PC-3 (cell line): ENCODE data around the gene RNF34. TPM values are rescaled to one million over a fixed set of nuclear protein-coding genes. Genes with fewer than 3 reads are reported as not detected.

Source experiments
- ATAC-seq: fragments of 200-7000 bp; cut with Tn5 transposase; 2 replicates; pipeline ENCODE4 v1.9.1; 2020; ENCODE audit warnings: mild to moderate bottlenecking, moderate library complexity
- BruUV-seq: library from RNA; stranded (reverse); fragments of 400-500 nt; replicated peaks from 2 replicates; lab custom pipeline; 2021; lab: Mats Ljungman, UMichigan
- CTCF ChIA-PET: fragments of 300-600 bp; sonication (Branson Sonifier 250); formaldehyde crosslinking; loops from one replicate; lab custom pipeline; 2022; ENCODE audit warnings: antibody characterized with exemption; lab: Charles Lee
- POLR2A ChIA-PET: fragments of 300-600 bp; sonication (Branson Sonifier 250); formaldehyde crosslinking; loops from one replicate; lab custom pipeline; 2022; ENCODE audit warnings: antibody characterized with exemption; ENCODE audit not compliant: unreplicated experiment; lab: Charles Lee
- DNase-seq: peaks from one replicate; pipeline ENCODE4 v3.0.0-alpha.2; 2015
- H2AFZ ChIP-seq: fragments of 300-600 bp; sonication (generic); 2 replicates; pipeline ENCODE4 v1.6.0; 2016; ENCODE audit warnings: antibody characterized with exemption, low read length
- H3F3A ChIP-seq: fragments of 300-600 bp; sonication (generic); one replicate; pipeline ENCODE4 v1.6.0; 2017; ENCODE audit warnings: antibody characterized with exemption, low read length, control low read depth, mild to moderate bottlenecking; ENCODE audit not compliant: unreplicated experiment
- H3K27ac ChIP-seq: fragments of 300-600 bp; sonication (generic); 2 replicates; pipeline ENCODE4 v1.5.1; 2016; ENCODE audit warnings: mild to moderate bottlenecking, low read length
- H3K27me3 ChIP-seq: fragments of 300-600 bp; sonication (generic); 2 replicates; pipeline ENCODE4 v1.6.1; 2016; ENCODE audit warnings: low read length, mixed read lengths
- H3K36me3 ChIP-seq: fragments of 300-600 bp; sonication (generic); 2 replicates; pipeline ENCODE4 v1.6.1; 2016; ENCODE audit warnings: low read depth, mixed run types, low read length, mixed read lengths
- H3K4me1 ChIP-seq: fragments of 300-600 bp; sonication (generic); 2 replicates; pipeline ENCODE4 v1.5.1; 2016; ENCODE audit warnings: low read length; ENCODE audit not compliant: insufficient read depth
- H3K4me2 ChIP-seq: fragments of 300-600 bp; sonication (generic); 2 replicates; pipeline ENCODE4 v1.6.0; 2016; ENCODE audit warnings: low read length
- H3K4me3 ChIP-seq: fragments of 300-600 bp; sonication (generic); 2 replicates; pipeline ENCODE4 v1.5.1; 2016; ENCODE audit warnings: mild to moderate bottlenecking, low read length, mixed read lengths
- H3K79me2 ChIP-seq: fragments of 300-600 bp; sonication (generic); 2 replicates; pipeline ENCODE4 v1.6.1; 2017; ENCODE audit warnings: low read length, mixed read lengths
- H3K9ac ChIP-seq: fragments of 300-600 bp; sonication (generic); 2 replicates; pipeline ENCODE4 v1.6.0; 2016; ENCODE audit warnings: mild to moderate bottlenecking, low read length
- H3K9me2 ChIP-seq: fragments of 300-600 bp; sonication (generic); replicated peaks from 2 replicates; pipeline ENCODE4 v1.6.1; 2016; ENCODE audit warnings: mixed run types, low read length, mixed read lengths
- H3K9me3 ChIP-seq: fragments of 300-600 bp; sonication (generic); 2 replicates; pipeline ENCODE4 v1.6.1; 2016; ENCODE audit warnings: low read length, mixed read lengths
- H4K20me1 ChIP-seq: fragments of 300-600 bp; sonication (generic); 2 replicates; pipeline ENCODE4 v1.6.1; 2016; ENCODE audit warnings: low read length, mixed read lengths
- EZH2 ChIP-seq: fragments of 300-600 bp; sonication (generic); IDR thresholded peaks from one replicate; pipeline ENCODE4 v1.6.1; 2017; ENCODE audit warnings: antibody characterized with exemption, mild to moderate bottlenecking, low read length; ENCODE audit not compliant: unreplicated experiment
- EZH2phosphoT487 ChIP-seq: fragments of 300-600 bp; sonication (generic); IDR thresholded peaks from 2 replicates; pipeline ENCODE4 v1.6.1; 2018; ENCODE audit warnings: mild to moderate bottlenecking, antibody characterized with exemption, low read length, borderline replicate concordance
- intact Hi-C: fragments of 100-400 bp; cut with micrococcal nuclease; formaldehyde crosslinking; loops from 2 replicates; pipeline ENCODE4 v1.9.0; 2023
- total RNA-seq: library from RNA; depleted of rRNA; stranded (reverse); fragments of >200 nt; gene quantifications from 2 replicates; pipeline ENCODE4 v1.2.3, GENCODE V29; 2014
- TF ChIP-seq, protein P1 (sequence below): fragments of 300-600 bp; sonication (generic); conservative IDR thresholded peaks from 2 replicates; pipeline ENCODE4 v1.5.1; 2017; ENCODE audit warnings: antibody characterized with exemption, low read depth, mild to moderate bottlenecking, low read length

The RNF34 gene
- total RNA-seq, 1 experiment from 2014 or later: 88.2 TPM

DNA sequence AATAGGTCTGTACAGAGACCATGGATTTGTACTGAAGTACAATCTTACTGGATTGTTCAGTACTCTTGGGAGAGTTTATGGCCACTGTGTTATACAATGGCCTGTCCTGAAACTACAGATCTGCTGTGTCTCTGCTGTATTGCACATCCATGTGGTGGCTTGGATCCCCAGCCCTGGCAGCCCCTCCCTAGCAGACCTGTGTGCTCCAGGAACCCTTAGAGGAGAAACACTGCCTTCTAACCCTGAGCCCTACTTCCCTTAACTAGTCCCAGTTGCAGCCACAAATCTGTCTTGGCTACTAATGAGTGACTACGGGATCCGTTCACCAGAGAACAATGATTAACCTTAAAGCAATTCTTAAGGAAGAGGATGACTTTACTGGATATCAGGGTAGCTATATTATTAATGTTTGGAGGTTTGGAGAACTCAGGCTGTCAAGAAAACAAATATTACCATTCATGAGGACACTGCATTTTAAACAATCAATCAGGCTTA is 27.7 kb downstream of the RNF34 start:
- BruUV-seq: no TSS peak
- intact Hi-C loops: no loop called here
- ATAC-seq (no peak), DNase-seq (no peak)
- Histone ChIP-seq H3K9me3 (no peaks in the 10 kb centered on the region), H3K4me1 (no peaks in the 10 kb centered on the region), H4K20me1 (no peaks in the 10 kb centered on the region), H2AFZ (no peak overlapping the region), H3K9me2 (no peaks in the 10 kb centered on the region), H3K4me2 (no peak overlapping the region), H3K36me3 (peaks cover 77% of the 10 kb centered on the region), H3K4me3 (no peak overlapping the region), H3K9ac (no peak overlapping the region), H3K27me3 (no peaks in the 10 kb centered on the region), H3F3A (no peaks in the 10 kb centered on the region), H3K27ac (no peak overlapping the region), H3K79me2 (no peaks in the 10 kb centered on the region)
- POLR2A ChIA-PET: no interaction called here
- TF ChIP-seq EZH2 (no peak), EZH2phosphoT487 (no peak)
- TF ChIP-seq, protein P1, sequence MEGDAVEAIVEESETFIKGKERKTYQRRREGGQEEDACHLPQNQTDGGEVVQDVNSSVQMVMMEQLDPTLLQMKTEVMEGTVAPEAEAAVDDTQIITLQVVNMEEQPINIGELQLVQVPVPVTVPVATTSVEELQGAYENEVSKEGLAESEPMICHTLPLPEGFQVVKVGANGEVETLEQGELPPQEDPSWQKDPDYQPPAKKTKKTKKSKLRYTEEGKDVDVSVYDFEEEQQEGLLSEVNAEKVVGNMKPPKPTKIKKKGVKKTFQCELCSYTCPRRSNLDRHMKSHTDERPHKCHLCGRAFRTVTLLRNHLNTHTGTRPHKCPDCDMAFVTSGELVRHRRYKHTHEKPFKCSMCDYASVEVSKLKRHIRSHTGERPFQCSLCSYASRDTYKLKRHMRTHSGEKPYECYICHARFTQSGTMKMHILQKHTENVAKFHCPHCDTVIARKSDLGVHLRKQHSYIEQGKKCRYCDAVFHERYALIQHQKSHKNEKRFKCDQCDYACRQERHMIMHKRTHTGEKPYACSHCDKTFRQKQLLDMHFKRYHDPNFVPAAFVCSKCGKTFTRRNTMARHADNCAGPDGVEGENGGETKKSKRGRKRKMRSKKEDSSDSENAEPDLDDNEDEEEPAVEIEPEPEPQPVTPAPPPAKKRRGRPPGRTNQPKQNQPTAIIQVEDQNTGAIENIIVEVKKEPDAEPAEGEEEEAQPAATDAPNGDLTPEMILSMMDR: no peak
- CTCF ChIA-PET: no interaction called here

DNA sequence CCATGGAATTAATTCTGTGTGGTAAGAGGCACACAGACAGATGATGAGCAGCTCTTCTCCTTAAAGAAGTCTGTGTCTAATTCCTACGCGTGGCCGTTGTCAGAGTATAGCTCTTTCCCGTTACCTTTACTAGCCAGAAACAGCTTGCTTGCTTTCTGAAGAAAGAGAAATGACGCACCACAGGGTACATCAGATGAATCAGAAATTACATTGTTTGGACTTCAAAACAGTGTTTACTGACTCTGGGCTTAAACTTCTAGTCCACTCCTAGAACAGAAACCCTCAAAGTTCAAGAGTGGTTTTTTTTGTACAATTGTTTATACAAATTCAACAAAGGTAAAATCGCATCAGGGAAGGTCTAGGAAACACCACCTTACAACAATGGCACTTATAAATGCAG is 29.0 kb downstream of the RNF34 start:
- intact Hi-C loops: no loop called here
- POLR2A ChIA-PET: no interaction called here

DNA sequence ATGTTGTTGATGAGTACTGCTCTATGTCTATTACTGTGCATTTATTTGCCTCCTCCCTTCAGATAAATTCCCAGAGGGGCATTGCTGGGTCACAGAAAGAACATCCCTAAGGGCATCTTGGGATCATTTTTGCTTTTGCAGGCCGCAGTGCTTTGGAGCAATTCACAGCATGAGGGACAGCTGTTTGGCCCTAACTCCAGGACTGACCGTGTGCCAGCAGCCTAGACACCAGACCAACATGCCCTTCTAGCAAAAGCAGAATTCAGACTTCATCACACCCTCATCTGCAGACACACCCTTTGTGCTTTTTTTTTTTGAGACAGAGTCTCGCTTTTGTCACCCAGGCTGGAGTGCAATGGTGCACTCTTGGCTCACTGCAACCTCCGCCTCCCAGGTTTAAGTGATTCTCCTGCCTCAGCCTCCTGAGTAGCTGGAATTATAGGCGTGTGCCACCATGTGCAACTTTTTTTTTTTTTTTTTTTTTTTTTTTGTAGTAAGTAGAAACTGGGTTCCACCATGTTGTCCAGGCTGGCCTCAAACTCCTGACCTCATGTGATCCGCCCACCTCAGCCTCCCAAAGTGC is 31.0 kb downstream of the RNF34 start:
- no peak overlapping the region for H3K27ac ChIP-seq
- H3F3A ChIP-seq: no peaks in the 10 kb centered on the region
- no TSS peak for BruUV-seq
- CTCF ChIA-PET: no interaction called here
- peaks cover 62% of the 10 kb centered on the region for H3K36me3 ChIP-seq
- no peak; the same call in 1 of the 2 replicates for ATAC-seq
- no peaks in the 10 kb centered on the region for H3K9me2 ChIP-seq
- POLR2A ChIA-PET: no interaction called here
- no peak overlapping the region for H3K9ac ChIP-seq
- H3K27me3 ChIP-seq: no peaks in the 10 kb centered on the region
- no peak overlapping the region for H2AFZ ChIP-seq
- no peaks in the 10 kb centered on the region for H3K79me2 ChIP-seq
- no peaks in the 10 kb centered on the region for H3K4me1 ChIP-seq
- DNase-seq: no peak
- intact Hi-C loops: no loop called here
- no peaks in the 10 kb centered on the region for H3K9me3 ChIP-seq
- H3K4me3 ChIP-seq: no peak overlapping the region
- TF ChIP-seq, protein P1: no peak
- TF ChIP-seq EZH2phosphoT487 (no peak), EZH2 (no peak)
- H3K4me2 ChIP-seq: no peak overlapping the region
- no peaks in the 10 kb centered on the region for H4K20me1 ChIP-seq

More for the DNA sequence above, 29.0 kb downstream of the RNF34 start:
- DNase-seq: no peak
- CTCF ChIA-PET: no interaction called here
- Histone ChIP-seq H3K9me3 (no peaks in the 10 kb centered on the region), H3K9ac (no peak overlapping the region), H3K4me2 (no peak overlapping the region), H3K9me2 (no peaks in the 10 kb centered on the region), H4K20me1 (no peaks in the 10 kb centered on the region), H3F3A (no peaks in the 10 kb centered on the region), H3K36me3 (peaks cover 68% of the 10 kb centered on the region), H3K27ac (no peak overlapping the region), H3K4me3 (no peak overlapping the region), H2AFZ (no peak overlapping the region), H3K79me2 (no peaks in the 10 kb centered on the region), H3K4me1 (no peaks in the 10 kb centered on the region), H3K27me3 (no peaks in the 10 kb centered on the region)
- no TSS peak for BruUV-seq
- TF ChIP-seq, protein P1: no peak
- TF ChIP-seq EZH2phosphoT487 (no peak), EZH2 (no peak)
- ATAC-seq: no peak
